IPS DF 4.7 (cell line): ENCODE measurements around the gene TIMP3.
"Not testable (repeated sequence)": the region's sequence is repeated elsewhere in the genome, so short reads cannot be mapped to it uniquely, and the experiment has no call there.

ENCODE experiments used
- DNase-seq: peaks from one replicate; pipeline ENCODE4 v3.0.0-alpha.2; 2013; ENCODE audit warnings: low spot score; ENCODE audit errors: extremely low read depth

The TIMP3 gene

GRCh38 chr22:32852395-32853251 lies 51.1 kb downstream of the TIMP3 start:
- no peak for DNase-seq

- no peak for DNase-seq
These were observed 52.2 kb downstream of the TIMP3 start for GRCh38 chr22:32853662-32854061.

GRCh38 chr22:32854351-32854804 lies 52.9 kb downstream of the TIMP3 start:
- no peak for DNase-seq

DNA sequence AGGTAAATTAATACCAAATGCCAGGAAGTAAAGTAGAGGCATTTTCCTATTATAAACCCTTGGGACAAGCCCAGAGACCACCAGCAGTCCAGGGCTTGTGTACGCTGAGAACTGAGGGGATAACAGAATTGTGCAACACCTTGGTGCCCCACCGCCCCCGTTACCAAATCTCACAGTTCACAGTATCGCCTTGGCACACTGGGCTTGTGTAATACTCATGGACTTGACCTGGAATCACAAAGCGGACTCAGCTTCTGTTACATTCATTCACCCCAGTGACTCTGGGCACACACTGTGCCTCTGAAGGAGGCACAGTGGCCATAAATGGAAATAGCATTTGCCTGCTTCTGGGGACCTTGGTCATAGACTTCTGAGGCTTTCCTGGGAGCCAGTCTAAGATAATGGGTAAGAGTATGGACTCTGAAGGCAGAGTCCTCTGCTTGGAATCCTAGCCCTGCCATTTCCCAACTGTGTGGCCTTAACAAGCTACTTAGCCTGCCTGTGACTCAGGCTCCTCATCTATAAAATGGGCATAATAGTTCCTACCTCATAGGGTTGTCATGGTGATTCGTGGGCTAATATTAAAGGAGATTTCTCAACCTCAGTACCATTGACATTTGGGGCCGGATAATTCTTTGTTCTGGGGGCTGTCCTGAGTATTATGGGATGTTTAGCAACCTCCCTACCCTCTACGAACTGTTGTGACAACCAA lies 53.7 kb downstream of the TIMP3 start:
- DNase-seq = no peak

DNA sequence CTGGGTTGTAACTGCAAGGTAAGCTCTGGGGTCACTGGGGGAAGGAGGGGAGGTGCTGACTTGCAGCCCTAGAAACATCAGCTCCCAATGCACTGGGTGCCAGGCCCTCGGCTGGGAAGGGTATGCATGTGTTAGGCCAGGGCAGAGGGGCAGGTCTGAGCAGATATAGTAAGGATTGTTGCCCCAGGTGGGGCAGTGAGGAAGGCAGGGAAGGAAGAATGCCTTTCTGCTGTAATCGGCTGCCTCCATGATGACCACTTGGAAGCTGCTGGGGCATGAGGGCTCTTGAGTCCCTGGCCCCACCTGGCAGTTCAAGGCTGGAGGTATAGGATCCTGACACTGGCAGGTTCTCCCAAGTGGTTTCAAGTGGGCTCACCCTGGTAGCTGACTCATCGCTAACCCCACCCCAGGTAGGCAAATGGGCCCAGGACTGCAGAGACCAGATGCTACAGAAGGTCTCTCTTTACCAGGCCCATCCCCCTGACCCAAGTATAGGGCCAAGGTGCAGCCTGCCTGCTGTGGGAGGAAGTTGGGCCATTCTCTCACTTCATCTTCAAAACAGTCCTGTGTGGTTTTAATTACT lies 56.7 kb downstream of the TIMP3 start:
- DNase-seq = no peak

DNA sequence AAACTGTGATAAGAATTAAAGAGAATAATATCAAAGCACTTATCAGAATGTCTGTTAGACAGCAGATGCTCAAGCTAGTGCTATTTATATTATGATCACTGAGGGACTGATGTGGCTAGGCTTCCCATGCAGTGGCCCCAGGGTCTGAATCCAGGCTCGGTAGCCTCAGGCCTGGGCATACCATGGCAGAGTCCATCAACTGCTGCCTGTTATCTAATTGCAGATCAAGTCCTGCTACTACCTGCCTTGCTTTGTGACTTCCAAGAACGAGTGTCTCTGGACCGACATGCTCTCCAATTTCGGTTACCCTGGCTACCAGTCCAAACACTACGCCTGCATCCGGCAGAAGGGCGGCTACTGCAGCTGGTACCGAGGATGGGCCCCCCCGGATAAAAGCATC lies 57.5 kb downstream of the TIMP3 start:
- no peak for DNase-seq

- DNase-seq = no peak
These were observed 58.2 kb downstream of the TIMP3 start for GRCh38 chr22:32859743-32860142.

- DNase-seq = no peak
These were observed 59.8 kb downstream of the TIMP3 start for GRCh38 chr22:32861330-32861729.

GRCh38 chr22:32862083-32862482 lies 60.6 kb downstream of the TIMP3 start:
- no peak for DNase-seq

DNA sequence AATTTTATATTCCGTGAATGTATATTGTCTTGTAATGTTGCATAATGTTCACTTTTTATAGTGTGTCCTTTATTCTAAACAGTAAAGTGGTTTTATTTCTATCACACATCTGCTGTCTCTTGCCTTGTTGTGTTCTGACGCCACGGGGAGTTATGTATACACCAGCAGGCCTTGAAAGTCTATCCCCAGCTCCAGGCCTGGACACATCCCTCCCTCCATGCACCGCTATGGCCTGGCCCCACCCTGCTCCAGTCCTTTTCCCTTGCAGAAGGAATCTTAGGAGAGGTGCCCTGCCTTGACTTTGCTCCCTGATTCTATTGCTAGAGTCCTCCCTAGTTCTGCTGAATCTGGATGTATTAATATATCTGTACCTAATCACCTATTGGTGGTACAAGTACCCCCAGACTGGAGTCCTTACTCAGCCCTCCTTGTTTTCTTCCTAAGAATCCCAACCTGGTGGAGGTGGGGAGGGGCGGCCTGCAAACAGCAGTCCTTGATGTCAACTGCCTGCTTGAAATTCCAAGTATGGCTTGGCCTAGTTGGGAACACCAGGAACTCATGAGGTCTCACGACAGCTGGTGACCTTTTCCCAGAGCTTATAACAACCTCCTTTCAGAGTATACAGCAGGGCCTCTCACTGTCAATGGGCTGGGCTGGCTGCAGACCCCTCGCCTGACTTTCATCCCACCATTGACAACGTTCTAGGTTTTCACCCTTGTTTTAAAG lies 61.6 kb downstream of the TIMP3 start:
- DNase-seq = no peak

- DNase-seq = no peak
These were observed 62.5 kb downstream of the TIMP3 start for GRCh38 chr22:32864041-32864440.

DNA sequence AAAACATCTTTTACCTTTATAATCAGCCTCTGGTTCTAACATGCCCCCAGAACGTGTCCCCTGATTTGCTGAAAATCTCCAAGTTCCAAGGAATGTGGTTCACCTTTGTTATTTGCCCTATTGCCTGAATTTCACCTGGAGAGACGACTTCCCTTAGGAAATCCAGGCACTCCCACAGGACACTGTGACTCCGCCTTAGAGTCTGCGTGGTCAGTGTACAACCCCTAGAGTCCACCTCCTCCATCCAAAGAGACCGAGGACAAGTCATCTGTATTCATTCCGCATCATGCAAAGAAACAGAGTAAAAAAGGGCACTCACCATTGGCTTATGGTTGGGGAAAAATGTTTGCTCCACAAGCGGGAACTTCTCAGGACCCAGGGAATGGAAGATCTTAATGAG lies 63.1 kb downstream of the TIMP3 start:
- no peak for DNase-seq

DNA sequence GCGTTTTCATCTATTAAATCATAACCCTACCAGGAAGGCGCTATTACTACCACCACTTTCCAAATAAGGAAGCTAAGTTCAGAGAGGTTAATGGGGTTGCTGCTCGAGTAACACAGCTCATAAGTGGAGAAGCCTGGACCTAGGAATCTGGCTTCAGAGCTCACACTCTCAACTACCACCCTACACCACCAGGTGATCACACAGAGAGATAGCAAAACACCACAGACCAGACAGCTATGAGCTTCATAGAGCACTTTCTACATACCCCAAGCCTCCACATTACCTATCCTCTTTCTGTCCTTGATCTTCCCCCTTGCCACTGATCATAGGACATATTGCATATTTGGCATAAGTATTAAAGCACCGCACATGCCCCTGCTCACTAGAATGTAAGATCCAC lies 65.4 kb downstream of the TIMP3 start:
- no peak for DNase-seq

DNA sequence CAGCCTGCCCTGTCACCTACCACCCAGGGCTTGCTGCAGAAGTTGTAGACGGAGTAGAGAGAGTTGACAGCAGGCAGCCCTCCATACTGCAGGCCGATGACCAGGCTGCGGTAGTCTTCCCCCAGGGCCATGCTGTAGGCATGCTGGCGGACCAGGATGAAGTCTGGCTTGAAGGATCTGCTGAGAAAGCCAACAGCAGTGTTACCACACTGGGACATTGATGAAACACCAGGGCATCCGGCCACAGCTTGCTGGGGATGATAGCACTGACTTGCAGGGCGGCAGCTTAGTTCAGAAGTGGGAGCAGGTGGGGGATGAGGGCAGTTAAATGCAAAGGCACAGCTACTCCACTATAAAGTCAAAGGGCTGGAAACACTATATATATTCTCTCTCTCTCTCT lies 67.4 kb downstream of the TIMP3 start:
- no peak for DNase-seq

DNA sequence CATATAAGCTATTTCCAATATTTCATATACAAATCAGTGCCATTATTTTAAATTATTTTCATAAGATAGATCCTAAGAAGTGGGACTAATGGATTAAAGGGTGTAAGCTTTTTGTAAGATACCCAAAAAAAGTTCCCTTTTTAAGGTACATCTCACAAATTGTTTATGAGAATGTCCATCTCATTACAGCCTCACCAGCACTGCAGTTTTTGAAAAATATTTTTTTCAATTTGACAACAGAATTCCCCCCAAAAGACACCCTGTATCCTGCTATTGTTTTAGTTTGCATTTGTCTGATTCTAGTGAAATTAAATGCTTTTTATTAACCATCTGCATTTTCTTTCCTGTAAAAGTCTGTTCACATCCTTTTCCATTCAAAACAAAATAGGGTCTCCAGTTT lies 69.0 kb downstream of the TIMP3 start:
- no peak for DNase-seq

DNA sequence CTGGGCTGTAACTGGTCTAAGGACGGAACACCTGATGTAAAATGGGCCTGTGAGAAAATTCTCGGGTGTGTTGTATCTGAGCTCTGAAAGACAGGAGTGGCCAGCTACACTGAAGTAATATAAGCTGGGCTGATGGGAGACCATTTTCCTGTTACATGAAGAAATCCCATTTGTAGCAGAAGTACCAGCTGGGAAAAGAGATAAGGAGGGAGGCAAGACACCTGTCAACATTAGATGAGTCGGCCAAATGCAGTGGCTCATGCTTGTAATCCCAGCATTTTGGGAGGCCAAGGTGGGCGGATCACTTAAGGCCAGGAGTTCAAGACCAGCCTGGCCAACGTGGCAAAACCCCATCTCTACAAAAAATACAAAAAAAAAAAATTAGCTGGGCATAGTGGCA lies 72.1 kb downstream of the TIMP3 start:
- not testable (repeated sequence) for DNase-seq

- DNase-seq = no peak
These were observed 72.9 kb downstream of the TIMP3 start for GRCh38 chr22:32874385-32874784.

- DNase-seq = no peak
These were observed 73.5 kb downstream of the TIMP3 start for GRCh38 chr22:32874976-32875375.

DNA sequence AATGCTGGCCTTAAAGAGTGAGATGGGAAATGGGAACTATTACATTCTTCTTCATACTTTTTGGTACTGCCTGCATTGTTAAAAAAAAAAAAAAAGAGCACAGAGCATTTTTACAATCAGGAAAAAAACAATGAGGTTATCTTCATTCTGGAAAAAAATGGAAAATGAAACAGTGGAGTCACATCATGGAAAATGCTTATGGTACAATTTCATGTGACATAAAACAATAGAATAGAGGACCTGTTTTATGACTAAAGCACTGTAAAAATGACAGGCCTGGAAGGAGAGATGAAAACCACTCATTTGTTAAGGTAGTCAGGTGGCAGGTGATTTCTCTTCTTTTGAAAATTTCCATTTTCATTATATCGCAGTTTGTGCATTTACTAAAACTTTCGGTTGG lies 75.0 kb downstream of the TIMP3 start:
- DNase-seq = no peak

- DNase-seq = no peak
These were observed 75.7 kb downstream of the TIMP3 start for GRCh38 chr22:32877196-32877595.

DNA sequence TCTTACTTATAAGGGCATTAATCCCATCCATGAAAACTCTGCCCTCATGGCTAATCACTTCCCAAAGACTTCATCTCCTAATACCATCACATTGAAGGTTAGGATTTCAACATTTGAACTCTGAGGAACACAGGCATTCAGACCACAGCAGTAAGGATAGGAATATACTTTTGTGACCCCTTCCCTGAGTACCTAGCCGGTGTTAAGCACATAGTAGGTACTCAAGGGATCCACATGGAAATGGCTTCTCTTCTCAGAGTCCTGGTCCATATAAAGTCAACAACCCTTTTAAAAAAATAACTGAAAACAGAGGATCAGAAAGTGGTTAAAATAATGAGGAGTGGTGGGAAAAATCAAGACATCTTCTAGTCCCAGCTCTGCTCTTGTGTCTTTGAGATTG lies 78.0 kb downstream of the TIMP3 start:
- no peak for DNase-seq

- no peak for DNase-seq
These were observed 78.6 kb downstream of the TIMP3 start for GRCh38 chr22:32880061-32880460.
